ENCODE data around the gene TENM4.
"Not testable (repeated sequence)": the region's sequence is repeated elsewhere in the genome, so short reads cannot be mapped to it uniquely, and the experiment has no call there.

The TENM4 gene

DNA sequence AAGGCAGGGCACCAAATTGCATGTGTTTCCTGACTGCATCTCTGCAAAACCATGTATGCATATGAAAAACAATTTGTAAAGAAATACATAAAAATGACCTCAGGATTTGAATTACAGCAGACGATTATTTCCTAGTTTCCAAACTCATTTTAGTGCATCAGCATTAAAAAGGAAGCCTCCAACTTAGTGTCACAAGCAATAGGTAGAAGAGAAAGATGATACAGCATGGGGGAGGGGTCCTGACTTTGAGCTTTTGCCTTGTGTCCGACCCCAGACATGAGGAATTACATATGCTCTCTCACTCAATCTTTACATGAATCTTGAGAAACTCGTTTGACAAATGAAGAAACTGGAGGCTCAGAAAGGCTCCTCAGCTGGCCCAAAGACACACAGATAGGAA is 571.5 kb downstream of the TENM4 start:
- no peak for DNase-seq

DNA sequence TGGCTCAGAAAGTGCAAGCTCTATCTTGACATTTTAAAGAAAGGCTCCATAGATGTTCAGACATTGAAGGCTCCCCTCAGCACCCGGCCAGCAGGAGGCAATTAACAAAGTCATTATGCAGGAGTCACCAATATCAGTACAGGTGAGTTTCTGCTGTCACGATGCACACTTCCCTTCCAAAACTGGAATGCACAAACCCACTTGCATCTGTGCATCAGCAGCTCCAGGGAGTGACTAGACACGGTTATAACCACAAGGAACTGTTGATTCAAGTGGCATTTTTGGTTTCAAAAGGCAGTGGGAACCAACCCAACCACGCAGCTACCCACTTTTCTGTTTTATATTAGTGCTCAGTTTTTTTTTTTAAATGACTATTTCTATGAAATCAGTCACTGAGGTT is 572.3 kb downstream of the TENM4 start:
- DNase-seq, result no peak

DNA sequence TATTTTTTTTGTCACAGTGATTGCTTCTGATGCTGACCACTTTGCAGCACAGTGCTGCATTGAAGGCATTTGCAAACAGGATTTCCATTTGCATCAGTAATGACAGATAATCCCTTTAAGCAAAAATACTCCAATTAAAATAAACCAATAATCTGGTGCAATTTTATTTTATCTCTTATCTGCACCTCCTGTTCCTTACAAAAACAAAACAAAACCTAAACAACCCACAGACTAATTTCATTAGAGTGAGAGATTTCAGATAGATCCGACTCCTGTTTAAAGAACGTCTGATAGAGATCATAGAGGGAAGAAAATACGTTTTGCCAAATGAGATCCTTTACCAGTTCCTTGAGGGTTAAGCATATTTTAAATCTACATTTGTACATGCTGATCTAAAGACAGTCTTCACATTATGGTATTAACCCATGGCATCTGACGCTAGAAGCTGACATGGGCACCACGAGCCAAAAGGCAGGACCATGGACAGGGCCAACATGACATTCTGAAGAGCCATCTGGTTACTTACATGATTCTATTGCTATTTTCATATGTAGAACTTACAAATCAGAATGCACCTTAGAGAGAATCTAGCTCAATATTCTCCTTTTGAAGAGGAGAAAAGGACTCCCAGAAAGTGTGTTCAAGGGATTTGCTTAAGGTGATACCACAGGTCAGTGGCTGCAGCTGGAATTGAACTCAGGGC is 580.0 kb downstream of the TENM4 start:
- no peak for DNase-seq

DNA sequence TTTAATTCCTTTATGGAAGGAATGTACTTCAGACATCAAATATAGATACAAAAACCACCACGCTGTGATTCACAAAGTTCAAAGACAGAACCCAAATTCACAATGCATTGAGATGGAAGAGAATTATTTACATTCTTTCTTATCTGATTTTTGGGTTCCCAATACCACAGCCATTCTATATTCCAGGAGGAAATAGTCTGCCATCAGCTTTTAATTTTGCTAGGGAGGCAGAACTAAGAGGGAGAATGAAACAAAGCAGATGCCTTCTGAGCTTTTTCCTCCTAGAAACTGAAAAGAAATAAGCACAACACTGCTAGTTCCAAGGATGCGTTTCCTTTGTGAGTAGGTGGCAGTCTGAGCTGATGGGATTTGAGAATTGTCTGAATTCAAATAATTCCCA is 583.1 kb downstream of the TENM4 start:
- DNase-seq, result no peak

DNA sequence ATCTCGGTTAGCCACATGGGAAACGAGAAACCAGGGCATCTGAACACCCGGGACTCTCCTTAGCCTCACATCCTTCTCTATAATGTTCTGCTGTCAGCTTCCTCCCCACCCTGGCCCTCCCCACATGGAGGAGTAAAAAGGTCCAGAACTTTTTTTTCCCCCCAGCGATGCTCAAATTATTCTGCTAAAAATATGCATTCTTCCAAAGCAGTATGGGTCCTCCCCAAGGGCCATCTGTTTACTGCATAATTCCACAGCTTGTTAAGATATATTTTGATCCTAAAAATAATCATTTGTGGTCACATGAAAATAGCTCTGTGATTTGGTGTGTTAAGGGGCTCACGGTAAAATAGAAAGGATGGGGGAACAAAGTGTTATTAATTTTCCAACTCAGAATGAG is 584.6 kb downstream of the TENM4 start:
- no peak for DNase-seq

DNA sequence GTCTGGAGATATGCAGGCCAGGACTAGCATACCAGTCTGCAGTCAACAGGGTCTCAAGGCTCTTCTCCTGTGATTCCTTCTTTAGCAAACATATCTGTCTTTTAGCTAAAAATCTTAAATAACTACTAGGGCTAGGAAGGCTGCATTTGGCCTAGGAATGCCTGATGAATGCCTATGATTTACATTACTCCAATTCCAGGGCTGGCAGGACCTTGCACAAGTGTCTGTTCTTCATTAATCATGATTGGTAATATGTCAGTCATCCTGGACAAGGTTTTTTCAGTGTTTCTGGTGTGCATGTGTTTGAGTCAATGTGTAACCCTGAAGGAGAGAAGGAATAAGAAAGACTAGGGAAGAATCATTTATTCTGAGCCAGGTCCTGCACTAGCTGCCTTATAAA is 585.7 kb downstream of the TENM4 start:
- no peak for DNase-seq

DNA sequence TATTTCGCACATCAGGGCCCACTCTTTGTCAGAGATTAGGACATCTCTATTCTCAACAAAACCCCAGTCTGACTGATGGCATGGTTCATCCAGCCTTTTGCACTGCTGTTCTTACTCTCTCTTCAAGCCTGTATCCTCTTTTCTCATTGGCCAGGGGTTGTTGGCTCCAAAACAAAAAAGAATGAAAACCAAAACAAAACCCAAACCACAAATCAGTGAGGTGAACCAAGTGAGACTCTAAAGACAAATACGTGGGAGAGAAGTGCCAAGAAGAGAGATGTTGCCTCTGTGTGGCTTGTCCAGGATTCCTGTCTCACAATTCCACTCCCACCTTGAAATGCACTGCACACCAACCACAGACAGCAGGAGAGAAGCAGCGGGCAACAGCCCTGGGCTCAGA is 587.3 kb downstream of the TENM4 start:
- DNase-seq, result no peak

DNA sequence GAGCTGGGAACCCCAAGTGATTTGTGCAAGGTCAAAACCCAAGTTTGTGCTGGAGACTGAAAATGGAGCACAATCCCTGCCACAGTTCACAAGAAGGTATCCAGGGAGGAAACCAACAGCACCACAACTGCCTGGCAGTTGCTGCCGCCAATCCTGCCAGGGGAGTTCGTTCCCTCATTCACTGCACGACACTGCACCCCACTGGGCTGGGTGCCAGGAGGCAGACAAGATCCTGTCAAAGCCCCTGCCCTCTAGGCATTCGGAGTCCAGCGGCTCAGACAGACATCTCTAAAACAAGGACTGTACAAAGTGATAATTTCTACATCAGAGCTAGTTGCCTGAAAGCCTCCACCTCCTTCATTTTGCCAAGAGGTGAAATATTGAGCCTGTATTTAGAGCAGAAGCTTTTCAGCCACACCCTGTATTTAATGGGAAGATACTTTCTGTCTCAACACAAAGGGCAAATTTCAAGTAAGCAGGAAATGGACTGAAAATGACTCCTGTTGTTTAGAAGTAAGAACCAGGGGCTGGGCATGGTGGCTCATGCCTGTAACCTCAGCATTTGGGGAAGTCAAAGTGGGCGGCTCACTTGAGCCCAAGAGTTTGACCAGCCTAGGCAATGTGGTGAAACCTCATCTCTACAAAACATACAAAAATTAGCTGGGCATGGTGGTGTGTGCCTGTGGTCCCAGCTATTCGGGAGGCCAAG is 588.8 kb downstream of the TENM4 start:
- DNase-seq, result no peak

DNA sequence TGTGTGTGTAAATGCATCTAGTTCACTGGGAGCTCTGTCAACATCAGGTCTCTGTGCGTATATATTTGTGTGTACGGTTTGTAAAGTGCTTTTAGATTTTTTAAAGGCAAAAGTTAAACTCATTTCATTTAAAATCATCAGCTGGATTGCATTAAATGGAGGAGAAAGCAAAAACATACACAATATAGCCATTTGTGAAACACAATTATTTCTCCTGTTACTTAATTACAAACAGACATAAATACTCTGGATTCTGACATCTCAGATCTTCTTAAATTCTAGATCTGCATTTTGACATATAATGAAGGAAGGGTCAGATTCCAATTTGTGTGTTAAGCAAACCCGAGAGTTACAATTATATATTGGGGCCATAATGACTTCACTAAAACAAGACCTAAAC is 590.8 kb downstream of the TENM4 start:
- no peak for DNase-seq

DNA sequence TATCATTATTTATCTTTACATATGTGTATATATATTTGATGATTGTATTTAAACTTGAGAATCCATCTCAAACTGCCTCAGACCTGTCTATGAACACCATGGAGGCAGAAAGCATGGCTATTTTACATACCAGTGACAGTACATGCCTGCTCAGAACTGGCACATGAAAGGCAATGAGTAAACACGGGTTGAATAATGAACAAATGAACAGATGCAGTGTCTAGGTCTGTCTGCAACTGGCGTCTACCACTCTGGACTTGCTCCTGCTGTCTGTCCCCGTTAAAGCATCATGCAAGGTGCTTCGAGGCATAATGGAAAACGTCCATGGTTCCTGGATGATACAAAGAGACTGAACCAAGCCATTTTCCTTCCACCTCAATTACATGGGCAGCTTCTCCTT is 594.6 kb downstream of the TENM4 start:
- DNase-seq, result no peak

DNA sequence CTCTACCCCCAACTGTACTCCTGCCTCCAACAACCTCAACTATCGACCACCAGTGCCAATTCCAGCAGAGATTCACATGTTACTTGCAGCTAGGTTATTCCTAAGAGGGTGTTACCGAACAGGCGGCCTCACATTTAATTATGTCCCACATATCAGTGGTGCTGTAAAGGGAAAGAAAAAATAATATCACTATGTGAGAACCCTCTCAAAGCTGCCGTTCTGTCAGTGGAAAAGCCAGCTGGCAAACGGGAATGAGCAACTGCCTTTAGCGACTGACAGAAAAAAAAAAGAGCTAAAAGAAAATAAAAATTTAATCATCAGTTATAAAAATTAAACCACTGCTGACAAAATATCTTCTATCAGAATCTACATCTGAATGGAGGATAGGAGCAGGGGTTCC is 595.3 kb downstream of the TENM4 start:
- DNase-seq, result no peak

DNA sequence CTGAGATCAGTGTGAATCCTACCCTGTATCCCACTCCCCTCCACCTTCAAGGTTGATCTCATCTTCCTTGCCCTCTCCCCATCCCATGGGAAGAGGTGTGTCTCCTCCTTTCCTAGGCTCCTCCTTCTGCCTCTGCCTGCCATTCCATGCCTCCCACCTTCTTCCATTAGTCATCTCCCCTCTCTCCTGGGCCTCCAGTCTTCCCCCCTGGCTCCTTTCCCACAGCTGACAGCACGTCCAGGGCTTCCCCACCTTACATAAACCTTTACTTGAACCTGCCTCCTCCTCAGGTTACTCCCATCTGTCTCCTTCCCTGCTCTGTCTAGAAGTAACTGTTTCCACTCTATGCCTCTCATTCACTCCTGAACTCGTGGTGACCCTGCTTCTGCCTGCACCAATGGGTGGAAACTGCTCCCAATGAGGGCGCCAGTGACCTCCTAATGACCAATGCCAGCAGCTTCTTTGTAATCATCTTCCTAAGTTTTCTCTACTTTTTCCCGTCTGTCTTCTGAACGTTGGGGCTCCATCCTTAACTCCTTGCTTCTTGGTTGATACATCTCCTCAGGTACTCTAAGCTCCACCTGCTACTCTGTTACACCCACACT is 599.3 kb downstream of the TENM4 start:
- DNase-seq, result no peak

DNA sequence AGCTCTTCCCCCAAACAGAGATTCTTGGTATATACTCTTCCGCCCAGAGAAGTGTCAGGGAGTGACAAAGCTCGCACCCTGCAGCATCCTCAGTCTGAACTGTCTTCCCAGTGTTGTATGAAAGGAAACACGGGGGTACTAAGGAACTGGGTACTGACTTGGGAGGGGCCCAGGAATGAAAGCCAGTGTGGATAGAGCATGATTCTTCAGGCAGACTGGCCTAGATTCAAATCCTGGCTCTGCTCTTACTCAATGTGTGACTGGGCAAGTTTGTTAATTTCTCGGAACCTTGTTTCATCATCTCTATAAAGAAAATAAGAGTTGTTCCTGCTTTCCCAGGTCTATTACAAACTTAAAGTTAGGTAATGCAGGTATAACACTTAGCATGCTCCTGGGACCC is 600.2 kb downstream of the TENM4 start:
- no peak for DNase-seq

DNA sequence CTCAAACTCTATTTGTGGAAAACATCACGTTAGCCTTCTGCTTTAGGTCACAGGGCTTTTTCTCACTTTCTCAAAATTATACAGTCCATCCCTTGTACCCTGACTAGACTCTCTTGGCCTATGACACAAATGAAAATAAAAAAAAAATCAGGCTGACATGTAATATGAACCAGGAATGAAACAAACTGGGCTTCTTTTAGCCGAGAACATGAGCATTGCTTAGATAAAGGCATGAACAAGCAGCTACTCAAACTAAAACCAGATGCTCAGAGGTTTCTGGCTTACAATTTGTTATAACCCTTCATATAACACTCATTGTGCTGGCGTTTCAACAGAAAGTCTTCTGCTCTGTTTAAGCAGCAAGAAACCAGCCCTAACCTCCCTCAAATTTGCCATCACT is 600.6 kb downstream of the TENM4 start:
- no peak for DNase-seq

DNA sequence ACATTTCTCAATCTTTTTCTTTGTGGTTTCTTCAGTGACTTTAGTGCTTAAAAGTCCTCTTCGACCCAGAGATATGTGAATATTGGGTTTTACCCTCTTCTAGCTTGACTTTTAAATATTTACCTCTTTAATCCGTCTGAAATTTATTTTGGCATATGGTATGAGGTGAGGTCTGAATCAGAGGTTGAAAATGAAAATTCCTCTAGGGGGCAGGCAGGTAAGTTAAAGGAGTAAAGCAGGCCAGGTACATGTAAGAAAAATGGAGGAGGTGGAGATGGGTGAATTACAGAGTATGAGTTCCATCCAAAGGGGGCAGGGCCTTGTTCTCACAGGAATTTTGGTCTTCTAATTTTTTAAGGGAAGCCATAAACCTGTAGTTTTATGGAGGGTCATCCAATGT is 602.4 kb downstream of the TENM4 start:
- DNase-seq, result no peak

DNA sequence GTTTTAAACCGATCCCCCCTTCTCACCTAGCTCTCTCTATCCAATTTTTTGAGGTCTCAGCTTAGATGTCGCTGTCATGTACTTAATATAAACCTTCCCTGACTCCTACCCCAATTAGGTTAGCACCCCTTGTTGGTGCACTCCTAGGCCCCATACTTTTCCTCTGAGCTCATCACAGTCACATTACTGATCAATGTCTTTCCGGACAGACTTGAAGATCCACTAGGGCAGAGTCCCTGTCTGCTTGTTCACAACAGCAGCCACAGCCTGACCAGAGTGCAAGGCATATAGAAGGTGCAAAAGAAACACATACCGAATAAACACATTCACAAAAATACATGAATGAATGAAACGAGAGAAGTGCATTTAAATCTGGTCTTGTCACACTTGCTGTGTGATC is 605.2 kb downstream of the TENM4 start:
- DNase-seq, result no peak

DNA sequence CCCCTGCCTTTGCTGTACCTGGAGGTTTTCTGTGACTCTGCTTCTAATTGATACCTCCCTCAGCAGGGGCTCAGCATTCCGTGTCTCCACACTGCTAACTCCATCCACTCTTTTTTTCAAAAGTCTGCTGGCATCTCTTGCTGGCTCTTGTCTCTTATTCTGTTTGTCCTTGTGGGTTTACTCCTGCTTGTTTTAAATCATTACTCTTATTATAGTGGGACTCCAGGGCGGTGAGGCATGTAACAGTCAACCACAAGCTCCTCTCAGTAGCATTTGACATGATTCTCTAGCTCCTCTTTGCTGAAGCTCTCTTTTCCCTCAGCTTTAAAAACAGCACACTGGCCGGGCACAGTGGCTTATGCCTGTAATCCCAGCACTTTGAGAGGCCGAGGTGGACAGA is 605.9 kb downstream of the TENM4 start:
- DNase-seq, result no peak

DNA sequence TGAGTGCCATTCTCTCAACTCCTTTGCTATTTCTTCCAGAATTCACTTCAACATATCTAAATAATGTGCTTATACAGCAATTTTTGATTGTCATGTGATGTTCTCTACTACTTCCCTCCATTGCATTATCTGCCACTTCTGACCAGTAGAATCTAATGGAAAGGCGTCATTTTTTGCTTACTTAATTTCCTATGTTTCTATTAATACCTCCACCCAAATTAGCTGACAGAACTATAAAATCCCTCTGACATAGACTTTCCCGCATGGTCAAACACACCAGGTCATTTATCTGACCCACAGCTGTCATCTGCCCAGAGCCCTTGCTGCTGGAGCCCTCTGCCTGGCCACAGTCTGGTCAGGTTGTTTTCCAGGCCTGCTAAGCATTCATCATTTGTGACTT is 607.6 kb downstream of the TENM4 start:
- DNase-seq, result no peak

DNA sequence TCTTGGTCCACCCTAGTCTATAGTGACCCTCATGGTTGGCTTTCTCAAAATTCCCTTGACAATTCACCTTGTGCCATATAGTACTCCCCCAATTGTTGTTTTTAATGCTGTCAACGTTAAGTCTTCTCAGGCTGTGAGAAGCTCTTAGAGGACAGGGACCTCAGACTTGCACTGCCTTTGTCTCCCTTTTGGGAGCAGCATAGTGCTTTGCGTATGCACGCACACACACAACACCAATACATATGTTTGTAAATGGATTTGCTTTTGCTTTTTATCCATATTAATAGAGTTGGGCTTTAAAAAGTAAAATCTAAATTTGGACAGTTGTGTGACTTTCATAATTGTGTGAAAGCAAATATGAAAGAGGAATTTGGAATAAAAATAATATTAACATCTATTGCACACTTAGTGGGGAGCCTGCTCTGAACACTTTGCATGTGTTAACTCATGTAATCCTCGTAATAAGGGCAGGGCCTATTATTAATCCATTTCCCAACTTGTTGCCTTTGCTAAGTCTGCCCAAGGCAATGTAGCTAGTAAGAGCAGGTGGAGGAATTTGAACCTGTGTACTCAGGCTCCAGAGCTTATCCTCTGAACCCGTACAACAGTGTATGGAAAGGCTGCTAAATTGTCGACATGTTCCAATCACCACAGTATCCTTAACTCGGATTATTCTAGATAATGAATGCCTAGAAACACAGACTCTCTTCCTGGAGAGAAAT is 608.4 kb downstream of the TENM4 start:
- no peak for DNase-seq

DNA sequence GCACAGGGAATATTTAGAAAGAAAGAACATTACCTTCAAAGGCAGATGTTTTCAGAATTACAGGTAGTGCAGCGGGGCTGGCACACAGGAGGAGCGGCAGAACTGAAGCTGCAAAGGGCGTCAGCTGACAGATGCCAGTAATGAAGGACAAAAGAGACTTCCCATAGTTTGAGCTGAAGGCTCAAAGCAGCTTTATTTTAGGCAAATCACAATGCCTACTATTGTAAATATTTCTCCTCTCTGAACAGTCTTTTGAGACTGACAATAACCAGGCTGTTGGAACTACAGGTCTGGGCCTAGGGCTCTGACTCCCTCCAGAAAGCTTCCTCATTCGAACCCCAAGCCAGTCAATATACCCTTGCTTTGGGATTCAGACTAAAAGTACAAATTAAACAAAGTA is 609.3 kb downstream of the TENM4 start:
- DNase-seq, result no peak

DNA sequence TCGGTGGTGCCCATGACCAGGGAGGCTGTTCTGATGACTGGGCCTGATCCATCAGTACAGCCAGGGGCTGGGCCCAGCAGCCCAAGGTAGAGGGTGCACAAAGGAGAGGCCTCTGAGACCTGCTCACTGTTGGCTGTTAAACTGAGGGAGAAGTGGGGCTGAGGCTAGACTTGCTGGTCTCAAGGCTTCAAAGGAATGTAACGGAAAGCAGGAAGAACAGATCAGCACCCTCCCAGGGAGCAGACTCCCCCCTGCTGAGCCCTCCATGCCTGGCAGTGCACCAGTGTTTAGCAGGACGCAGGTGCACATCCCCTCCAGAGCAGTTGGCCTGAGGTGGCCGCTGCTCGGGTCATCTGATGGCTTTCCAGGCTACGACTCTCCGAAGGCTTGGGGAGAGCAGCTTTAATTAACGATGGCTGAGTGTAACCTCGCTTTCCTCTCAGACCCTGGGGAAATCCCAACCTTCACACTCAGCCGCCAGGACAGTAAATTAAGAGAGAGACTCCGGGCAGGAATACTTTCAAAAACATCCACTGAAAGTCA is 610.5 kb downstream of the TENM4 start:
- no peak for DNase-seq

DNA sequence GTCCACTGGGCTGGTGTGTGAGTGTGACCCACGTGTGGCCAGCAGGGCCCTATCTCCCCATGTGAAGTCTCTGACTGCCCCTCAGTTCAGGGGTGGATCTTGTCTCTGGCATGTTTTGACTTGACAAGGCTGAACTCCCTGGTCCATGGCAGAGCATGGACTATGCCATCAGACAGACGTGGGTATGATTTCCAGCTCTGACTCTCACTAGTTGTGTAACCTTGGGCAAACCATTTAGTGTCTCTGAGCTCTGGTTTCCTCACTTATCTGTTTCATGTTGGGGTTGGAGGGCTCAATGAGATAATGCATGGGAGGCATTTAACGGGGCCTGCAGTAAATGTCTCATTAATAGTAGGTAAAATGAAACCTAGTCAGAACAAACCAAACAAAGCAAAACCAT is 611.7 kb downstream of the TENM4 start:
- DNase-seq, result no peak

DNA sequence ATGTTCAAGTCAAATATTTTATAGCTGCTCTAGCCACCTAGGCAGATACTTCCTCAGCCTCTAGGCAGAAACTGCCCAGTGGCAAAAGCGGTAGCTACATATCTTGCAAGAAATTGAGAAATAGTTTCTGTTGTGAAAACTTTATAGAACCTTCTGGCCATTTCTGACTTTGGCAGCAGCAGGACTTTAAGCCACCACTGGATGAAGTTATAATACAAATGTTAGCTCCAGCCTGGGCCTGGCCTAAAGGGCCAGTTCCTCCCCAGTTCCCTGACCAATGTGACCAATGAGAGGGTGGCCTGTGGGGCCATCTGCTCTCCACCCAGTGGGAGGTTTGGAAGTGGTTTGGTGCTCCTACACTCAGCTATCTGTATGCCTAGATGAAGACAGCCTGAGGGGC is 612.2 kb downstream of the TENM4 start:
- DNase-seq, result no peak

DNA sequence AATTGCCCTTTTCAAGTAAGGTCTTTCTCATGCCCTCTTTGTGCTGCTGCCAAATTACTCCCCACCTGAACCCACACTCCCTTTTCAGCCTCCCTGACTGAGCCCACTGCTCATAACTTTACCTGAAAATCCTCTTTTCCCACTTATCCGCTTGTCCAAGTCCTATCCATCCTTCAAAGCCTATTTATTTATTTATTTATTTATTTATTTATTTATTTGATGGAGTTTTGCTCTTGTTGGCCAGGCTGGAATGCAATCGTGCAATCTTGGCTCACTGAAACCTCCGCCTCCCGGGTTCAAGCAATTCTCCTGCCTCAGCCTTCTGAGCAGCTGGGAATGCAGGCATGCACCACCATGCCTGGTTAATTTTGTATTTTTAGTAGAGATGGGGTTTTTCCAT is 613.5 kb downstream of the TENM4 start:
- not testable (repeated sequence) for DNase-seq
